CD4-positive, alpha-beta T cell treated with Interleukin-4 for 4 hours (primary cell): ENCODE results near the gene NR2F1-AS1.

Source experiments
- DNase-seq: peaks from one replicate; pipeline ENCODE4 v3.0.0-alpha.2; 2020

Gene NR2F1-AS1

GRCh38 chr5:93378073-93378472 lies 202.9 kb downstream of the NR2F1-AS1 start:
- no peak for DNase-seq

- no peak for DNase-seq
Observed at GRCh38 chr5:93371893-93372292, 209.1 kb downstream of the NR2F1-AS1 start.

- DNase-seq: no peak
Observed at GRCh38 chr5:93364378-93364777, 216.6 kb downstream of the NR2F1-AS1 start.

GRCh38 chr5:93360436-93361088 lies 220.5 kb downstream of the NR2F1-AS1 start:
- no peak for DNase-seq

GRCh38 chr5:93359960-93360305 lies 221.1 kb downstream of the NR2F1-AS1 start:
- no peak for DNase-seq
